Right lobe of liver (tissue), 6 donors: ENCODE measurements around the gene DNER. TPM values are rescaled to one million over a fixed set of nuclear protein-coding genes. Genes with fewer than 3 reads are reported as not detected.
"Not testable (repeated sequence)": the region's sequence is repeated elsewhere in the genome, so short reads cannot be mapped to it uniquely, and the experiment has no call there.

Source experiments
- ATAC-seq, 4 donors: fragments of 200-7000 bp; cut with Tn5 transposase; one replicate each; pipeline ENCODE4 v1.9.1; 2020; ENCODE audit warnings: mild to moderate bottlenecking in 4 of 4, moderate library complexity in 4 of 4
- DNase-seq, 3 donors: peaks; one replicate each; pipeline ENCODE4 v3.0.0-alpha.2; 2020
- H3K27ac ChIP-seq, 3 donors: fragments of 200-600 bp; one replicate each; pipeline ENCODE4 v1.8.0; 2022
- H3K27me3 ChIP-seq, 2 donors: fragments of 200-600 bp; one replicate each; pipeline ENCODE4 v1.8.0; 2022
- H3K36me3 ChIP-seq, 4 donors: fragments of 200-600 bp; sonication (generic) in 1 of 4; one replicate each; pipeline versions ENCODE4 v1.5.1 to v1.8.0; 2017 to 2022; ENCODE audit warnings: control low read depth in 1 of 4
- H3K4me1 ChIP-seq, 4 donors: fragments of 200-600 bp; sonication (generic) in 1 of 4; one replicate each; pipeline versions ENCODE4 v1.5.1 to v1.8.0; 2017 to 2022; ENCODE audit warnings: control low read depth in 1 of 4
- H3K4me3 ChIP-seq, 3 donors: fragments of 200-600 bp; one replicate each; pipeline ENCODE4 v1.8.0; 2022
- H3K9me3 ChIP-seq, 4 donors: fragments of 200-600 bp; sonication (generic) in 1 of 4; one replicate each; pipeline versions ENCODE4 v1.5.1 to v1.8.0; 2017 to 2022; ENCODE audit warnings: control low read depth in 1 of 4
- CTCF ChIP-seq, 4 donors: fragments of 200-600 bp in 3 of 4; fragments of 450-650 bp in 1 of 4; IDR thresholded peaks; one replicate each; pipeline versions ENCODE4 v1.5.1 to v1.8.0; 2016 to 2022; ENCODE audit warnings: antibody characterized with exemption in 4 of 4, mild to moderate bottlenecking in 2 of 4
- POLR2A ChIP-seq: fragments of 450-650 bp; IDR thresholded peaks from one replicate; pipeline ENCODE4 v1.6.1; 2017; ENCODE audit warnings: antibody characterized with exemption, mild to moderate bottlenecking
- WGBS: methylation state at CpG from one replicate; pipeline ENCODE4 v1.1.6; 2018; ENCODE audit warnings: low coverage, low lambda C conversion rate; ENCODE audit not compliant: insufficient coverage; ENCODE audit errors: missing lambda C conversion rate; 5-methylcytosine and 5-hydroxymethylcytosine counted together
- intact Hi-C, 2 donors: fragments of 100-400 bp; cut with DNase I; formaldehyde crosslinking; loops; one replicate each; pipeline versions ENCODE4 v1.11.2 to v1.14.1; 2022
- total RNA-seq, 6 experiments: library from RNA; depleted of rRNA in 2 of 6; stranded (reverse); fragments of >200 nt in 2 of 6; fragmentation: NEBNext Ultra II Directional in 3 of 6; extraction: Animal tissue kit (Norgen Biotek cat#: 25700) in 3 of 6; gene quantifications; one replicate each; pipeline versions ENCODE4 v1.1.0 to v1.2.4, GENCODE V29; 2016 to 2023
- donor health status: DM: no; HTN: yes; CAD: no.
- donor health status: DM: no; HTN: no; CAD: no.
- donor health status: DM: no; HTN: no; CAD: no.
- donor health status: DM: no; HTN: yes; CAD: no.
- donor health status: DM: no; HTN: yes; CAD: no.

Gene DNER
- total RNA-seq, 6 experiments from 2014 or later: 0.13 TPM; not detected in 5

- no peaks in the 10 kb centered on the region for H3K27me3 ChIP-seq
- no peaks in the 10 kb centered on the region for H3K36me3 ChIP-seq
- H3K4me1 ChIP-seq: no peaks in the 10 kb centered on the region
- DNase-seq: no peak
- TF ChIP-seq CTCF (IDR thresholded peaks at IDR 0.05): no peak
- TF ChIP-seq POLR2A: no peak
- no peaks in the 10 kb centered on the region for H3K9me3 ChIP-seq
- 40% methylated on average over 11 of the region's 11 CpGs for WGBS
- H3K27ac ChIP-seq: no peak overlapping the region
- intact Hi-C loops: no loop called here
- peak in 3 of 4 donors; percentile 14 to 52 (median 25) for ATAC-seq
- H3K4me3 ChIP-seq: no peak overlapping the region
These were observed 194.5 kb downstream of the DNER start for GRCh38 chr2:229519655-229520430.

- H3K9me3 ChIP-seq: no peaks in the 10 kb centered on the region
- ATAC-seq: no peak
- intact Hi-C loops: no loop called here
- no peak for DNase-seq
- no peaks in the 10 kb centered on the region for H3K36me3 ChIP-seq
- H3K27me3 ChIP-seq: no peaks in the 10 kb centered on the region
- H3K4me1 ChIP-seq: no peaks in the 10 kb centered on the region
- TF ChIP-seq POLR2A (no peak), CTCF (IDR thresholded peaks at IDR 0.05) (no peak)
- 27% methylated on average over 2 of the region's 2 CpGs for WGBS
- H3K27ac ChIP-seq: no peak overlapping the region
- no peak overlapping the region for H3K4me3 ChIP-seq
These were observed 200.0 kb downstream of the DNER start for GRCh38 chr2:229514273-229514895.

DNA sequence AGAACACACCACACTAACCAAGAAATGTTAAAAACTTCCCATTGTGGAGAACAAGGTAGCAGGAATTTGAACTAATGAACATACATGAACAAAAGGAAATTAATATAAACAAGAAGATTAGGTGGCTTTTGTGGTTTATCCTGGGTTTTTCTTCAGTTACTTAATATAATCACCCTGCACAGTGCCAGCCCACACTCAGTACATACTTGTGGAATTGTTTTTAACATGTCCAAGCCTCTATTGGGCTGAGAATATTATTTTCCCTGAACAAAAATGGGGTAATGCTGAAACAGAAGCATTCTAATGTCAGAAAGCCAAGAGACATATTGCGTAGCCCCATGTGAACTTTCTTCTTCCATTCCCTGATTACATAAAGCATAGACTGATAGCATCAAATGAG, 202.8 kb downstream of the DNER start:
- no peaks in the 10 kb centered on the region for H3K36me3 ChIP-seq
- ATAC-seq (no peak), DNase-seq (no peak)
- 86% methylated on average over 1 of the region's 1 CpG for WGBS
- H3K4me1 ChIP-seq: no peaks in the 10 kb centered on the region
- H3K4me3 ChIP-seq: no peak overlapping the region
- no peaks in the 10 kb centered on the region for H3K27me3 ChIP-seq
- no peaks in the 10 kb centered on the region for H3K9me3 ChIP-seq
- no peak for TF ChIP-seq POLR2A
- TF ChIP-seq CTCF (IDR thresholded peaks at IDR 0.05): no peak
- intact Hi-C loops: no loop called here
- H3K27ac ChIP-seq: no peak overlapping the region

DNA sequence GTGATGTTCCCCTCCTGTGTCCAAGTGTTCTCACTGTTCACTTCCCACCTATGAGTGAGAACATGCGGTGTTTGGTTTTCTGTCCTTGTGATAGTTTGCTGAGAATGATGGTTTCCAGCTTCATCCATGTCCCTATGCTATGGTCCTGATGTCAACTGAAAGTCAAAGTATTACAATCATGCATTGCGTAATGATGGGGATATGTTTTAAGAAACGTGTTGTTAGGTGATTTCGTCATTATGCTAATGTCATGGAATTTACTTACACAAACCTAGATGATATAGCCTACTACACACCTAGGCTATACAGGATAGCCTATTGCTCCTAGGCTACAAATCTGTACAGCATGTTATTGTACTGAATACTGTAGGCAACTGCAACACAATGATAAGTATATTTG, 207.7 kb downstream of the DNER start:
- H3K4me1 ChIP-seq, H3K27me3 ChIP-seq, H3K36me3 ChIP-seq, ATAC-seq, DNase-seq, H3K27ac ChIP-seq, H3K4me3 ChIP-seq, H3K9me3 ChIP-seq, intact Hi-C loops: not testable (repeated sequence)
- whole genome bisulfite sequencing: 49% methylated on average over 4 of the region's 4 CpGs

DNA sequence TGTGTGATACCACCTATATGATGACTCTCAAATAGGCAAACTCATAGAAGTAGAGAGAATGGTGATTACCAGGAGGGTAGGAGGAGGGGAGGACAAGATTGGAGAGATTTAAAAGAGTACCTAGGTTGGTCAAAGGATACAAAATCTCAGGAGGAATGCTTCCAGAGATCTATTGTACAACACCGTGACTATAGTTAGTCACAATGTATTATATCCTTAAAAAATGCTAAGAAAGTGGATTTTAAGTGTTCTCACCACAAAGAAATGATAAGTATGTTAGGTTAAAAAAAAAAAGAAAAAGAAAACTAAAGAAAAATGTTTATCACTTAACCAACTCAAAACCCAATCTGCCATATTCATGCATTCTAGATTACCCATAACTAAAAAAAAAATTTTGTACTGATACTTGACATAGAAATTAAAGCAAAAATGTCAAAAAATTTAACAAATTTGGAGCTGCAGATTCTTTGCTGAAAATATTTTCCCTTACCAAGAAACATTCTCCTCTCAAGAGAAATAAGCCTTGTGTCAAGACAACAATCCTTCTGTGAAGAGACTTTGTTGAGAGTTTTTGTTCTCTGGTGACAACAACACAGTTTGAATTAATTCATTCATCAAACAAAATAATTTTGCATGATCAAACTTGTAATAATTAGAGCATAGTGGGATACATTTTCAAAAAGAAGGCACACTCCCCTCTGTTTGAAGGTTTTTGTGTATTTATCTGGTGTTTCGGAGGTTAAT, 213.1 kb downstream of the DNER start:
- H3K9me3 ChIP-seq: peaks cover 0 to 3% (median 0%) of the 10 kb centered on the region in 4 donors
- no peaks in the 10 kb centered on the region for H3K27me3 ChIP-seq
- WGBS: 85% methylated on average over 2 of the region's 2 CpGs
- DNase-seq: no peak
- H3K36me3 ChIP-seq: no peaks in the 10 kb centered on the region
- H3K27ac ChIP-seq: no peak overlapping the region
- no peak for ATAC-seq
- no peak for TF ChIP-seq CTCF (IDR thresholded peaks at IDR 0.05)
- TF ChIP-seq POLR2A: no peak
- no peak overlapping the region for H3K4me3 ChIP-seq
- intact Hi-C loops: no loop called here
- no peaks in the 10 kb centered on the region for H3K4me1 ChIP-seq
